ENCODE results near the gene NOX3.

The NOX3 gene

GRCh38 chr6:155449450-155450239, 6.0 kb downstream of the NOX3 start:
- Mint-ChIP-seq H3K36me3 (ENCODE audit: low read depth) (no peaks in the 10 kb centered on the region), H3K4me1 (ENCODE audit: low read depth) (peaks cover 11% of the 10 kb centered on the region), H3K27me3 (ENCODE audit: low read depth) (peaks cover 8% of the 10 kb centered on the region)

GRCh38 chr6:155448668-155449449, 6.8 kb downstream of the NOX3 start:
- Mint-ChIP-seq H3K27me3 (ENCODE audit: low read depth) (peaks cover under 1% of the 10 kb centered on the region), H3K9me3 (no peaks in the 10 kb centered on the region), H3K4me1 (ENCODE audit: low read depth) (peaks cover 18% of the 10 kb centered on the region), H3K4me3 (no peak overlapping the region), H3K27ac (no peak overlapping the region), H3K36me3 (ENCODE audit: low read depth) (no peaks in the 10 kb centered on the region)

More at GRCh38 chr6:155449450-155450239, 6.0 kb downstream of the NOX3 start:
- Mint-ChIP-seq H3K27ac (no peak overlapping the region), H3K9me3 (no peaks in the 10 kb centered on the region), H3K4me3 (no peak overlapping the region)

GRCh38 chr6:155447949-155448348, 7.7 kb downstream of the NOX3 start:
- Mint-ChIP-seq H3K4me3 (no peak overlapping the region), H3K36me3 (ENCODE audit: low read depth) (no peaks in the 10 kb centered on the region), H3K9me3 (no peaks in the 10 kb centered on the region), H3K27me3 (ENCODE audit: low read depth) (no peaks in the 10 kb centered on the region), H3K4me1 (ENCODE audit: low read depth) (peaks cover 18% of the 10 kb centered on the region), H3K27ac (no peak overlapping the region)

- Mint-ChIP-seq H3K9me3 (no peaks in the 10 kb centered on the region), H3K36me3 (ENCODE audit: low read depth) (no peaks in the 10 kb centered on the region), H3K27ac (no peak overlapping the region), H3K4me1 (ENCODE audit: low read depth) (peaks cover 18% of the 10 kb centered on the region), H3K27me3 (ENCODE audit: low read depth) (no peaks in the 10 kb centered on the region), H3K4me3 (no peak overlapping the region)
Observed at GRCh38 chr6:155444952-155445903, 10.4 kb downstream of the NOX3 start.

- Mint-ChIP-seq H3K4me3 (no peak overlapping the region), H3K4me1 (ENCODE audit: low read depth) (peaks cover 17% of the 10 kb centered on the region), H3K36me3 (ENCODE audit: low read depth) (no peaks in the 10 kb centered on the region), H3K27me3 (ENCODE audit: low read depth) (no peaks in the 10 kb centered on the region), H3K27ac (no peak overlapping the region), H3K9me3 (no peaks in the 10 kb centered on the region)
Observed at GRCh38 chr6:155444120-155444917, 11.3 kb downstream of the NOX3 start.

GRCh38 chr6:155443168-155443567, 12.5 kb downstream of the NOX3 start:
- Mint-ChIP-seq H3K4me1 (ENCODE audit: low read depth) (peaks cover 14% of the 10 kb centered on the region), H3K4me3 (no peak overlapping the region), H3K36me3 (ENCODE audit: low read depth) (no peaks in the 10 kb centered on the region), H3K27me3 (ENCODE audit: low read depth) (no peaks in the 10 kb centered on the region), H3K9me3 (no peaks in the 10 kb centered on the region), H3K27ac (no peak overlapping the region)

GRCh38 chr6:155442562-155442961, 13.1 kb downstream of the NOX3 start:
- H3K36me3 Mint-ChIP-seq (ENCODE audit: low read depth): no peaks in the 10 kb centered on the region
- H3K4me3 Mint-ChIP-seq: no peak overlapping the region
- H3K4me1 Mint-ChIP-seq (ENCODE audit: low read depth): peaks cover 14% of the 10 kb centered on the region
- H3K27me3 Mint-ChIP-seq (ENCODE audit: low read depth): no peaks in the 10 kb centered on the region
- no peaks in the 10 kb centered on the region for H3K9me3 Mint-ChIP-seq
- no peak overlapping the region for H3K27ac Mint-ChIP-seq

GRCh38 chr6:155441112-155441465, 14.6 kb downstream of the NOX3 start:
- Mint-ChIP-seq H3K27ac (no peak overlapping the region), H3K4me1 (ENCODE audit: low read depth) (peaks cover 14% of the 10 kb centered on the region), H3K9me3 (no peaks in the 10 kb centered on the region), H3K27me3 (ENCODE audit: low read depth) (no peaks in the 10 kb centered on the region), H3K4me3 (no peak overlapping the region), H3K36me3 (ENCODE audit: low read depth) (no peaks in the 10 kb centered on the region)

GRCh38 chr6:155440398-155441111, 15.1 kb downstream of the NOX3 start:
- no peak overlapping the region for H3K27ac Mint-ChIP-seq
- no peaks in the 10 kb centered on the region for H3K36me3 Mint-ChIP-seq (ENCODE audit: low read depth)
- no peak overlapping the region for H3K4me3 Mint-ChIP-seq
- no peaks in the 10 kb centered on the region for H3K9me3 Mint-ChIP-seq
- peaks cover 14% of the 10 kb centered on the region for H3K4me1 Mint-ChIP-seq (ENCODE audit: low read depth)
- H3K27me3 Mint-ChIP-seq (ENCODE audit: low read depth): no peaks in the 10 kb centered on the region

GRCh38 chr6:155439376-155439775, 16.3 kb downstream of the NOX3 start:
- Mint-ChIP-seq H3K9me3 (peaks cover 5% of the 10 kb centered on the region), H3K36me3 (ENCODE audit: low read depth) (no peaks in the 10 kb centered on the region), H3K27me3 (ENCODE audit: low read depth) (no peaks in the 10 kb centered on the region), H3K4me3 (no peak overlapping the region), H3K27ac (no peak overlapping the region), H3K4me1 (ENCODE audit: low read depth) (peaks cover 4% of the 10 kb centered on the region)

- H3K4me3 Mint-ChIP-seq: no peak overlapping the region
- no peak overlapping the region for H3K27ac Mint-ChIP-seq
- H3K4me1 Mint-ChIP-seq (ENCODE audit: low read depth): no peaks in the 10 kb centered on the region
- H3K36me3 Mint-ChIP-seq (ENCODE audit: low read depth): no peaks in the 10 kb centered on the region
- no peaks in the 10 kb centered on the region for H3K27me3 Mint-ChIP-seq (ENCODE audit: low read depth)
- H3K9me3 Mint-ChIP-seq: peaks cover 5% of the 10 kb centered on the region
Observed at GRCh38 chr6:155436981-155437749, 18.5 kb downstream of the NOX3 start.

- peaks cover 5% of the 10 kb centered on the region for H3K9me3 Mint-ChIP-seq
- H3K27me3 Mint-ChIP-seq (ENCODE audit: low read depth): no peaks in the 10 kb centered on the region
- no peaks in the 10 kb centered on the region for H3K36me3 Mint-ChIP-seq (ENCODE audit: low read depth)
- H3K27ac Mint-ChIP-seq: no peak overlapping the region
- no peak overlapping the region for H3K4me3 Mint-ChIP-seq
- H3K4me1 Mint-ChIP-seq (ENCODE audit: low read depth): no peaks in the 10 kb centered on the region
Observed at GRCh38 chr6:155434829-155435423, 20.7 kb downstream of the NOX3 start.

All from T-helper 1 cell treated with Interleukin-12 subunit alpha and Interleukin-12 subunit beta and Interleukin-4 antibody, amounts not matched to agents 30 μg/mL and 1 μg/mL, for 36 hours (primary cell).